ENCODE results near the gene CDPF1. TPM values are rescaled to one million over a fixed set of nuclear protein-coding genes. Genes with fewer than 3 reads are reported as not detected.

The CDPF1 gene
- total RNA-seq, 1 donor from 2014 or later: 6.4 TPM

DNA sequence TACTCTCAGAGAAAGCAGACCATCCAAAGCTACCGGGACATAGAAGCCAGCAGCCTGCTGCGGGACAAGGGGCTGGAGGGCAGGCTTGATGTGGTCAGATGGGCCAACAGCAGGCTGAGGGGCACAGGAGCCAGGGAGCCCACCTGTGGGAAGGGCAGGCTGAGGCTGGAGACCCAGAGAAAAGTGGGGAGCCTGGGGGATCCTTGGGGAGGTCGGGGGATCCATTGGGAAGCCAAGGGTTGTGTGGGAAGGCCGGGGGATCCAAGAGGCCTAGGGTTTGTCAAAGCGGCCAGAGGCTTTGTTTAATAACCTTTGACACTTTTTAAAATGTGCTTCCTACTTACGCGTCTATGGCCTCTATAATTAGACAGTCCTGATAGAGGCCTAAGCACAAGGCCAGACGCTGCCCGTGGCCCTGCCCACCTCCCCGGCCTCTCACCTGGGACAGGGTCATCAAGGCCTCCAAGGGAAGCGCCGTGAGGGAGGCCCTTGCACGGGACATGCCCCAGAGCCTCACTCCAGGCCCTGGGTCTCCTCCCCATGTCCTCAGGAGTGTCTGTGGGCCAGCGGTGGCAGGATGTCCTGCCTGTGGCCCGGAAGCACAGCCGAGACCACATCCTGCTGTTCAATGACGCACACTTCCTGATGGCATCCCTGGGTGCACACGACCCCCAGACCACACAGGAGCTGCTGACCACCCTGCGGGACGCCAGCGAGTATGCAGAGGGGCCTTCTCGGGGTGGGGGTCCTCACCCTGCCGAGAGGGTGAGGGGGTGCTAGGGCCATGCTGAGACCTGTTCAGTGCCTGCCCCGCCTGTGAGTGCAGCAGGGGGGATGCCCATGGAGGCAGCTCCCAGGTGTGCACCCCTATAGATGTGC, 38.0 kb upstream of the CDPF1 start:
- TF ChIP-seq, protein P1, sequence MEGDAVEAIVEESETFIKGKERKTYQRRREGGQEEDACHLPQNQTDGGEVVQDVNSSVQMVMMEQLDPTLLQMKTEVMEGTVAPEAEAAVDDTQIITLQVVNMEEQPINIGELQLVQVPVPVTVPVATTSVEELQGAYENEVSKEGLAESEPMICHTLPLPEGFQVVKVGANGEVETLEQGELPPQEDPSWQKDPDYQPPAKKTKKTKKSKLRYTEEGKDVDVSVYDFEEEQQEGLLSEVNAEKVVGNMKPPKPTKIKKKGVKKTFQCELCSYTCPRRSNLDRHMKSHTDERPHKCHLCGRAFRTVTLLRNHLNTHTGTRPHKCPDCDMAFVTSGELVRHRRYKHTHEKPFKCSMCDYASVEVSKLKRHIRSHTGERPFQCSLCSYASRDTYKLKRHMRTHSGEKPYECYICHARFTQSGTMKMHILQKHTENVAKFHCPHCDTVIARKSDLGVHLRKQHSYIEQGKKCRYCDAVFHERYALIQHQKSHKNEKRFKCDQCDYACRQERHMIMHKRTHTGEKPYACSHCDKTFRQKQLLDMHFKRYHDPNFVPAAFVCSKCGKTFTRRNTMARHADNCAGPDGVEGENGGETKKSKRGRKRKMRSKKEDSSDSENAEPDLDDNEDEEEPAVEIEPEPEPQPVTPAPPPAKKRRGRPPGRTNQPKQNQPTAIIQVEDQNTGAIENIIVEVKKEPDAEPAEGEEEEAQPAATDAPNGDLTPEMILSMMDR (IDR thresholded peaks at IDR 0.05; ENCODE audit: borderline replicate concordance): no peak
- no peaks in the 10 kb centered on the region for H3K27me3 ChIP-seq (ENCODE audit: low read depth)
- H3K27ac ChIP-seq (replicated peaks): peak overlapping the region; percentile 86
- H3K9me3 ChIP-seq (replicated peaks): peaks cover 8% of the 10 kb centered on the region
- peak overlapping the region; percentile 46 for H3K4me3 ChIP-seq
- intact Hi-C loops (cut with micrococcal nuclease): no loop called here
- peaks cover 52% of the 10 kb centered on the region for H3K4me1 ChIP-seq
- H3K36me3 ChIP-seq: peaks cover 73% of the 10 kb centered on the region
- DNase-seq: peak; percentile 51

DNA sequence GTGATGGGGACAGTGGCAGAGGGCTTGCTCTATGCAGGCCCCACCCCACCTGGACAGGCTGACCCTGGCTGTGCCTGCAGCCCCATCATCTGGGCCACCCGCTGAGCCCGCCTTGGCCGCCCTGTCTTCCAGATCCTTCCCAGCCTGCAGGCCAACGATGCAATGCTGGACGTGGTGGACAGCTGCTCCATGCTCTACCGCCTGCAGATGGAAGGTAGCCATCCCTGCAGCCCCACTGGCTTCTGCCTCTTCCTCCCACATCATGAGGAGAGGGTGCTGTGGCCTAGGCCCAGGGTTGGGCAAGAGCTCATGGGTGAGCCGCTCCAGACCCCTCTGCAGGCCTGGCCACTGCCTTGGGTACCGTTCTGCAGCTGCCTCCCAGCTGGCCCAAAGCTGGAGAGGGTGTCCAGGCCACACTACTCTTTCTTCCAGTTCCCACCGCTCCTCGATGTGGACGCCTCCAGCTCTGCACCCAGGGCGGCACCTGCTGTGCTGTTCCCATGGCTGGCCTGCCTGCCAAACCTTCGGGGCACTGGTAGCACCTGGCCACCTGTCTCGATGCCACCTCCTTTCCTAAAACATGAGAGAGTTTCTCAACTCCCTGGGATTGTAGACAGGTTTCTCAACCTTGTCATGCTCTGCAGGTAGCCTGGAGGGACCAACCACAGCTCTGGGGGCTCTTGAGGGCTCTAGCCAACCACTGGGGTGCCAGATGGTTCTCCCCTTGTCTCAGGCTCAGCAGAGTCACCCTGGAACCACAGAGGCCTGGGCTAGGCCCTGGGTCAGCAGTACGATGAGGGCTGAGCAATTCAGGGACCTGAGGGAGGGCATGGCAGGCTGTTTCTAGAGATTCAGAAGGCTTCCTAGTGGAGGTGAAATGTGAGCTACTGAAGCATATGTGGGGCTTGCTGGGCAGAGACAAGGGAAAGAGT, 37.1 kb upstream of the CDPF1 start:
- peaks cover 8% of the 10 kb centered on the region for H3K9me3 ChIP-seq (replicated peaks)
- H3K4me1 ChIP-seq: peaks cover 52% of the 10 kb centered on the region
- TF ChIP-seq, protein P1 (IDR thresholded peaks at IDR 0.05; ENCODE audit: borderline replicate concordance): no peak
- H3K27me3 ChIP-seq (ENCODE audit: low read depth): no peaks in the 10 kb centered on the region
- peak overlapping the region; percentile 86 for H3K27ac ChIP-seq (replicated peaks)
- H3K4me3 ChIP-seq: peak overlapping the region; percentile 46
- intact Hi-C loops (cut with micrococcal nuclease): no loop called here
- DNase-seq: no peak
- H3K36me3 ChIP-seq: peaks cover 73% of the 10 kb centered on the region

DNA sequence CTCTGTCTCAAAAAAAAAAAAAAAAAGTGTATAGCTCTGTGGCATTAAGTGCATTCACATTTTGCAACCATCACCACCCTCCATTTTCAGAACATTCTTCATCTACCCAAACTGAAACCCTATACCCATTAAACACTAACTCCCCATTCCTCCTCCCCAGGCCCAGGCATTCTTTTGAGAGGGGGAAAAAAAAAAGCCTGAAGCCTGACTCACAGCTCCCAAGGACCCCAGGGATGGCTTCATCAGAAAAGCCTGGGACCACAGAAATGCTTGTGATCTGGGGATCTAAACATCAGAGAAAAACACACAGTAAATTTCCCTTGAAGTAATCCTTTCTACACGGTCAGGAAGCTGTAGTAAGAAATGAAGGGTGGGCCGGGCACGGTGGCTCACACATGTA, 35.9 kb upstream of the CDPF1 start:
- Histone ChIP-seq H3K27me3 (ENCODE audit: low read depth) (no peaks in the 10 kb centered on the region), H3K27ac (replicated peaks) (no peak overlapping the region), H3K9me3 (replicated peaks) (no peaks in the 10 kb centered on the region), H3K36me3 (peaks cover 73% of the 10 kb centered on the region), H3K4me3 (no peak overlapping the region), H3K4me1 (peaks cover 44% of the 10 kb centered on the region)
- intact Hi-C loops (cut with micrococcal nuclease): no loop called here
- no peak for DNase-seq
- TF ChIP-seq, protein P1 (IDR thresholded peaks at IDR 0.05; ENCODE audit: borderline replicate concordance): no peak

DNA sequence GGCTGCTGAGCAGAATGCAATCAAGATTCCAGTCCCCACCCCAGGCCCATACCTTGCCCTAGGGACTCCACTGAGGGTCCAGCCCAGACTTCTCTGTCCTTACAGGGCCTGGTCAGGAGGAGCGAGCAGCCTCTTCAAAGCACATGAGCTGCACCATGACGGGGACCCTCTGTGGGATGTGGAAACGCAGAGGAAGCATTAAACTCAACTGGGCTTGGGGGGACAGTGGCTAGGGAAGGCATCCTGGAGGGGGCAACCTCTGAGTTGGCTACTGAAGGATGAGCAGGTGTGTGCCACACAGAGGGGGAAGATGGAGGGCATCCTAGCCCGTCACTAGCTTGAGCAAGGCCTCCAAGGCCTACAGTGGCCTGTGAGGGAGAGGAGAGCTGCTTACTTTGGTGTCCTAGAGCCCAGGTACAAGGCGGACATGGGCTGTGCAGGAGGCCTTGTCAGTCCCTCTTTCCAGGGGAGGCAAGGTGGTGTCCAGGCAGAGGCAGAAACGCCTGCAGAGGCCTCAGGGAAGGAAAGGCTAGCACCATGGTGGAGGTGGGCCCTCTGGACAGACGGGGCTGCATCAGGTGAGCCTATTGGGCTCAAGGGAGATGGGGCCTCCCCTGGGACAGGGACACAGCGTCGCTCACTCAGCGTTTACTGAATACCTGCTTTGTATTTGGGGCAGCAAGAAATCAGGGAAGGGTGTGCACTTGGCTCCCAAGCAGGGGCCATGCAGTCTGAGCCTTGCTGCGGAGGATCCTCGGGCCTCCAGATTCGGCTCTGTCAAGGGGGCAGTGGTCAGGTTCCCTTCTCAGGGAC, 32.0 kb upstream of the CDPF1 start:
- H3K9me3 ChIP-seq (replicated peaks): no peaks in the 10 kb centered on the region
- H3K27ac ChIP-seq (replicated peaks): peak overlapping the region; percentile 89
- TF ChIP-seq, protein P1 (IDR thresholded peaks at IDR 0.05; ENCODE audit: borderline replicate concordance): no peak
- H3K27me3 ChIP-seq (ENCODE audit: low read depth): no peaks in the 10 kb centered on the region
- intact Hi-C loops (cut with micrococcal nuclease): no loop called here
- H3K36me3 ChIP-seq: peaks cover 100% of the 10 kb centered on the region
- H3K4me3 ChIP-seq: no peak overlapping the region
- H3K4me1 ChIP-seq: peaks cover 31% of the 10 kb centered on the region
- DNase-seq: no peak

Measured in left ventricle myocardium inferior (tissue), 1 donor.